Spleen (tissue), 7 donors: ENCODE results near the gene ATP12A.

ENCODE experiments used
- POLR2A ChIP-seq, 3 donors: fragments of 450-650 bp; IDR thresholded peaks; one replicate each; pipeline ENCODE4 v1.5.1; 2017; ENCODE audit warnings: antibody characterized with exemption in 3 of 3, mild to moderate bottlenecking in 1 of 3
- POLR2AphosphoS5 ChIP-seq, 3 donors: sonication (generic); formaldehyde crosslinking; IDR thresholded peaks; one replicate each; pipeline ENCODE4 v1.5.1; 2017; ENCODE audit warnings: antibody characterized with exemption in 3 of 3
- TF ChIP-seq, protein P1 (sequence below), 11 experiments: fragments of 200-600 bp in 7 of 11; fragments of 450-650 bp in 4 of 11; sonication (generic) in 4 of 11; IDR thresholded peaks in 8 of 11; conservative IDR thresholded peaks in 3 of 11; 1 replicate in 7 of 11; 2 replicates in 4 of 11; pipeline versions ENCODE4 v1.4.0 to v1.8.0; 2016 to 2021; ENCODE audit warnings: antibody characterized with exemption in 11 of 11, inconsistent platforms in 4 of 11, mild to moderate bottlenecking in 1 of 11
- donor health status: DM: no; HTN: no; CAD: no; lungs with moderate emphysema.
- donor health status: DM: no; HTN: no; CAD: no.
- donor health status: DM: no; HTN: no; CAD: no.

DNA sequence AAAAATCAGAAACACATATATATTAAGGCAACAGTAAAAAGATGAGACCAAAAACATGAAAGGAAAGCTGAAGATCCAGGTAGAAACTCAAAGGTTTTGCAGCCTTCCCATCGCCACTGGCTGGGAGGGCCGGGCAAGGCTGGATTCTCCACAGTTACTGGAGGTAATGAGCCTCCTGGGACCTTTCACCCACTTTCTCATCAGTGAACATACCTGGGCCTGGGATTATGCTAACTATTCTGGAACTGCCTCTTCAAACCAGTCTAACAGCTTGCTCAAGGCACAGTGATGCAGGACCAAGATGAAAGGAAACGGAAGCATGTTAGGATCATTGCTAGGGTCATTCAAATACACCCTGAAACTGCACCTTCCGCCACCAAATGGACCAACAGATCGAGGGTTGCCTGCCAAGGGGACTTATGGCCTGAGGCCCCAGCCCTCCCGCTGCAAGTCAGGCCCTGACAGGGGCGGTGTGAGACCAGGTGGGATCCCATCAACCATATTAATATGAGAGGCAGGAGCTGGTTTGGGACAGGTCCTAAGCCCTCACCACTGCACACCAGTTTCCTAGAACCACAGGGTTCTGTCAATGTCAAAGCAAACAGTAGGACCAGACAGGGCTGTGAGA, 28.4 kb upstream of the ATP12A start:
- TF ChIP-seq POLR2A (IDR thresholded peaks at IDR 0.05) (no peak), POLR2AphosphoS5 (IDR thresholded peaks at IDR 0.05) (no peak)
- TF ChIP-seq, protein P1, sequence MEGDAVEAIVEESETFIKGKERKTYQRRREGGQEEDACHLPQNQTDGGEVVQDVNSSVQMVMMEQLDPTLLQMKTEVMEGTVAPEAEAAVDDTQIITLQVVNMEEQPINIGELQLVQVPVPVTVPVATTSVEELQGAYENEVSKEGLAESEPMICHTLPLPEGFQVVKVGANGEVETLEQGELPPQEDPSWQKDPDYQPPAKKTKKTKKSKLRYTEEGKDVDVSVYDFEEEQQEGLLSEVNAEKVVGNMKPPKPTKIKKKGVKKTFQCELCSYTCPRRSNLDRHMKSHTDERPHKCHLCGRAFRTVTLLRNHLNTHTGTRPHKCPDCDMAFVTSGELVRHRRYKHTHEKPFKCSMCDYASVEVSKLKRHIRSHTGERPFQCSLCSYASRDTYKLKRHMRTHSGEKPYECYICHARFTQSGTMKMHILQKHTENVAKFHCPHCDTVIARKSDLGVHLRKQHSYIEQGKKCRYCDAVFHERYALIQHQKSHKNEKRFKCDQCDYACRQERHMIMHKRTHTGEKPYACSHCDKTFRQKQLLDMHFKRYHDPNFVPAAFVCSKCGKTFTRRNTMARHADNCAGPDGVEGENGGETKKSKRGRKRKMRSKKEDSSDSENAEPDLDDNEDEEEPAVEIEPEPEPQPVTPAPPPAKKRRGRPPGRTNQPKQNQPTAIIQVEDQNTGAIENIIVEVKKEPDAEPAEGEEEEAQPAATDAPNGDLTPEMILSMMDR (IDR thresholded peaks at IDR 0.05 in 8 of 11, conservative IDR thresholded peaks at IDR 0.05 in 3 of 11), result no peak
